ENCODE results near the gene GRAPL.
"Not testable (repeated sequence)": the region's sequence is repeated elsewhere in the genome, so short reads cannot be mapped to it uniquely, and the experiment has no call there.

Gene GRAPL

DNA sequence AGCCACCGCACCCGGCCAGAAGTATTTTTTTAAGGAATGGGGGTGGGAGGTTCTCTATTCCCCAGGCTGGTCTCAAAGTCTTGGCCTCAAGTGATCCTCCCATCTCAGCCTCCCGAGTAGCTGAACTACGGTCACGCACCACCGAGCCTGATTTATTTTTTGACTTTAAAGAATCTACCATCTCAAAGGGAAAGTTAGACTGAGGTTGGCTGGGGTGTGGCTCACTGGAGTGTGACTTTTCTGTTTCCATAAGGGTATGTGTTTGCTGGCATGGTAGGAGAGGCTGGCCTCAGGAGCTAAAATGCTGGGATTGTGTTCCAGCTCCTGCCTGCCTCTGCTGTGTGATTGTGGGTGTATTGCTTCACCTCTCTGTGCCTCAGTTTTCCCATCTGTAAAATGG lies 10.6 kb downstream of the GRAPL start:
- not testable (repeated sequence) for DNase-seq

DNA sequence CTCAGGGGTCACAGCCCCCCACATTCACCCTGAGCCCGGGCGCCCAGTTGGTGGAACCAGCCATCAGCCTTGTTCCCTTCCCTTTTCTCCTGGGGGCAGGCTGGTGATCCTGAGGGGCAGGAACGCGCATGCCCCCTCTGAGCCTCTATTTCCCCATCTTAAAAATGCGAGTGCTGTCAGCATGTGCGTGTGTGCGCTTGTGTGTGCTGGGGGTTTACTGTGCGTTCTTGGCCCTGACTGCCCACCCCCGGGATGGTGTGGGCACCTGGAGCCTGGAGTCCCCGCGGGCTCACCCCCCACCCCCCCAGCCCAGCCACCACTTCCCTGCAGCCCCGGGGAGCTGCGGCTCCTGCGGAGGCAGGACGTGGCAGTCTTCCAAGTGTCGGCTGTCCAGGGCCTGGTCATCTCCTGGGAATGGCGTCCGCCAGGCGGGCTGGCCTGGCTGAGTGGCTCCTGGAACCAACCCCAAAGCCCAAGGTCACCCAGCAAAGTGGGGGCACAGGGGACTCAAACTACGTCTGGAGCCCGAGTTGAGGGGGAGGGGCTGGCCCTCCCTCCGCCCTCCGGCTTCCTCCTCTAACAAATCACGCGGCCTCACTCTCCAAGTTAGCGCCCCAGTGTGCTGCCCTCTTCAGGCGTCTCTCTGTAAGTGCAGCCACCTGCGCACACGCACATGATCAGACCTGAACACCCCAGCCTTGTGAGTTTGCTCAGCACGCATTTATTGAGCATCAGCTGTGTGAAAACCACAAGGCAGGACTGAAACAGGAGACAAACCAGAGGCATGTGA lies 14.2 kb downstream of the GRAPL start:
- not testable (repeated sequence) for DNase-seq

- DNase-seq = not testable (repeated sequence)
Observed at GRCh38 chr17:19142419-19142818, 15.0 kb downstream of the GRAPL start.

- DNase-seq = not testable (repeated sequence)
Observed at GRCh38 chr17:19143097-19143777, 15.8 kb downstream of the GRAPL start.

GRCh38 chr17:19144373-19144772 lies 17.0 kb downstream of the GRAPL start:
- not testable (repeated sequence) for DNase-seq

GRCh38 chr17:19145471-19145870 lies 18.1 kb downstream of the GRAPL start:
- not testable (repeated sequence) for DNase-seq

- not testable (repeated sequence) for DNase-seq
Observed at GRCh38 chr17:19150678-19151615, 23.6 kb downstream of the GRAPL start.

DNA sequence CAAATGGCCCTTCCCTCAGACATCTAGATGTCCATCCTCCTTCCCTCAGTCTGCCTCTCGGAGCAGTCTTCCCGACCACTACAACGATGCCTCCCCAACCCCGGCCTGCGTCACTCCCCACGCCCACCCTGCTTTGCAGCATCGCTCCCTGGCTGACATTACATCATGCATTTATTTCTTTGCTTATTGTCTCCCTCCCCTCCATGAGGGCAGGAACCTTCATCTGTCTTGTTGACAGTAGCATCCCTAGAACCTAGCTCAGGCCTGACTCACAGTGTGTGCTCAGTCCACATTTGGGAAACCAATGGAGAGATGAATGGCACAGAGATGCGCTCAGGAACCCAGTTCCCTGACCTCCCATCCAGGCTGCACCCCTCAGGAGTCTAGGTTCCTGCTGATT lies 30.2 kb downstream of the GRAPL start:
- not testable (repeated sequence) for DNase-seq

GRCh38 chr17:19158478-19158877 lies 31.1 kb downstream of the GRAPL start:
- DNase-seq = not testable (repeated sequence)

GRCh38 chr17:19158938-19159337 lies 31.5 kb downstream of the GRAPL start:
- DNase-seq = not testable (repeated sequence)

DNA sequence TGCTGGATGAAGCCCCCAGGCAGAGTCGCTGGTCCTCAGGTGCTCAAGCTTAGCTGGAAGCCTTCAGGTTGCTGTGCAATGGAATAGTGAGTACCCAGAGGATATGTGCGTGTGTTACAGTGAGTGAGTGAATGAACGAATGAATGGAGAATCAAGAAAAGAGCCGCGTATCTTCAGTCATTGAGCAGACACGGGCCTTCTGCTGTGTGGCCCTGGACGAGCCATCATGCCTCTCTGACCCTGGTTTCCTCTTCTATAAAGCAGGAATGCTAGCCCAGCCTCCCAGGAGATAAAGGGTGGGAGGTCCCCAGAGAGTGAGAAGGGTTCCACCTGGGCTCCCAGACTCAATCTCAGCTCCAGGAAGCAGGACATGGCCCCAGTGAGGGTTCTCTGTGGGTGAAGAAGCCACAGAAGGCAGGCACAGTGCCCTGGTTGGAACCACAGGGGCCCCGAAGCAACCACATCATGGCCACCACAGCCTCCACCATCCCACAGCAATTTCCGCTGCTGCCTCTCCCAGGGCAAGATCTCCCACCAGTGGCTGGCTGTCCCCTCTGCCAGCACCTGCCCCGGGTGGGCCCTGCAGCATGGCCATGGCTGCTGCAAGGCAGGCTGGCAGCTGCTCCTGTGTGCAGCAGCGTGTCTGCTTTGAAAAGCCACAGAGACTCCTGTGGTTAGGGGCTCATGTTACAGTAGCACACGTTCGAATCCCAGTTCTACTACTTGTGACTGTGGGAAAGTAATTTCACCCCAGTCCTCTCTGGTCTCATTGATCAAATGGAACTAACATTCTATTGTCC lies 34.1 kb downstream of the GRAPL start:
- not testable (repeated sequence) for DNase-seq

- DNase-seq = not testable (repeated sequence)
Observed at GRCh38 chr17:19162384-19163216, 35.2 kb downstream of the GRAPL start.

GRCh38 chr17:19174422-19174821 lies 47.0 kb downstream of the GRAPL start:
- not testable (repeated sequence) for DNase-seq

- not testable (repeated sequence) for DNase-seq
Observed at GRCh38 chr17:19175410-19175809, 48.0 kb downstream of the GRAPL start.

DNA sequence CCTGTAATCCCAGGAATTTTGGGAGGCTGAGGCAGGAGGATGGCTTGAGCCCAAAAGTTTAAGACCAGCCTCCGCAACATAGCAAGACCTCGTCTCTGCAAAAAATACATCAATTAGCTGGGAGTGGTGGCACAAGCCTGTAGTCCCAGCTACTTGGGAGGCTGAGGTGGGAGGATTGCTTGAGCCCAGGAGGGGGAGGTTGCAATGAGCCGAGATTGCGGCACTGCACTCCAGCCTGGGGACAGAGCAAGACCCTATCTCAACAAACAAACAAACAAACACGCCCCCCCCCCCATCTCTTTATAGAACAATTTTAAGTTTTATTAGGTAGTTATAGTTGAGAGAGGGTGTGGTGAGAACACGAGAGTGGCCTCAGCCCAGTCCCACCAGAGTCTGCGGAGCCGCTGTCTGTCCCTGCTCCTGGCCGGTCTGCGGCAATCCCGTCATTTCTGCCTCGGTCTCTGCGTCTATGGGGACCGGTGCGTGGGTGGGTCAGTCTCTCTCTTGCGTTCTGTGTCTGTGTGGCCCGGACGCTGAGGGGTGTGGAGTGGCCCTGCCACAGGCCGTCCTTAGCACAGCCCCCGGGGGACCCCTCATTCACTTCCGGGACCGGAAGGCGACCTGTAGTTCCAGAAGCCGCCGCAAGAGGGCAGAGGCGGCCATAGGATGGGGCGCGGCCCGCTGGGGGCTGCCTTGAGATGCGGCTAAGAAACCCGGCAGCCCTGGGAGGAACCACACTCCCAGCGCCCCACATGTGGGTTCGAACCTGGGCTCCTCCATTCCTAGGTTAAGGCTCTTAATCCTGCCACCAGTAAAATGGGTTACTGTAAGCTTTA lies 53.9 kb downstream of the GRAPL start:
- DNase-seq = not testable (repeated sequence)

- not testable (repeated sequence) for DNase-seq
Observed at GRCh38 chr17:19187883-19188869, 60.8 kb downstream of the GRAPL start.

GRCh38 chr17:19188870-19189708 lies 61.7 kb downstream of the GRAPL start:
- DNase-seq = not testable (repeated sequence)
